ENCODE results near the gene CNOT10. TPM values are rescaled to one million over a fixed set of nuclear protein-coding genes. Genes with fewer than 3 reads are reported as not detected.

Gene CNOT10
- total and polyA plus RNA-seq, 2 donors (not counting 1 experiment from before 2014, with no cell fraction given): 22.6 to 69.0 TPM

DNA sequence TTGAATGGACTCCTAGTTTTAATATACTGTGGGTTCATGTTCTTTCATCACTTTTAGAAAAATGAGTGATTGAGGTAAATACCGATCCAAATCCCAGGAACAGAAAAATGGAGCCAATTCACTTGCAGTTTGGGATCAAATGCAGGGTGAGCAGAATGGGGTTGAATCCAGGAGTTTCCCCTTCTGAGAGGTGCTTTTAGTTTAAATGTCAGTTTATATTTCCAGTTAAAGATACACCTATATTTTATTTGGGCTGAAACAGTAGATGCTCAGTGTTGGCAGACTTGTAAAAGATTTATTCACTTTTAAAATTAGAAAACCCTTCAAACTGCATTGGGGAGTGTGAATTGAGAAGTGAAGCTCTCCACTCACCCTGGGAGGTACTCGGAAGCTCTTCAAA is 135.4 kb downstream of the CNOT10 start:
- H3K9me3 ChIP-seq (ENCODE audit: control extremely low read depth in 1 of 3, control insufficient read depth in 2 of 3, insufficient read depth in 1 of 3, low read length in 2 of 3): no peaks in the 10 kb centered on the region
- no peak overlapping the region for H3K27ac Mint-ChIP-seq
- no peaks in the 10 kb centered on the region for H3K36me3 ChIP-seq (replicated peaks in 1 of 2; ENCODE audit: control extremely low read depth in 1 of 2, control insufficient read depth in 1 of 2, extremely low read depth in 1 of 2, insufficient read depth in 2 of 2, low read length in 1 of 2)
- H3K4me3 ChIP-seq (ENCODE audit: control extremely low read depth in 1 of 5, extremely low read depth in 1 of 5, insufficient read depth in 1 of 5, low read depth in 2 of 5, low read length in 4 of 5): no peak overlapping the region
- ChIA-PET POLR2A (no interaction called here), CTCF (no interaction called here)
- H3K4me3 Mint-ChIP-seq: no peak overlapping the region
- intact Hi-C loops (cut with micrococcal nuclease): no loop called here
- H3K79me2 ChIP-seq (ENCODE audit: control insufficient read depth, insufficient read depth, low read length): no peaks in the 10 kb centered on the region
- peaks cover 0 to 33% (median 13%) of the 10 kb centered on the region in 4 experiments for H3K27me3 ChIP-seq (replicated peaks in 1 of 4; ENCODE audit: control extremely low read depth in 1 of 4, control insufficient read depth in 3 of 4, insufficient read depth in 4 of 4, low read length in 3 of 4)
- H3K27me3 Mint-ChIP-seq: peaks cover 32% of the 10 kb centered on the region
- H2AFZ ChIP-seq (ENCODE audit: insufficient read depth, low read depth, low read length, poor library complexity, severe bottlenecking): no peak overlapping the region
- no CpG with 5 or more reads among the region's 2 CpGs for WGBS (ENCODE audit: insufficient coverage)
- H3K9me3 Mint-ChIP-seq (ENCODE audit: insufficient read depth): no peaks in the 10 kb centered on the region
- ATAC-seq (ENCODE audit: low read depth) (no peak), DNase-seq (no peak)
- H3K9ac ChIP-seq (ENCODE audit: low read length): no peak overlapping the region
- no peak overlapping the region for H3K27ac ChIP-seq (ENCODE audit: low read length in 2 of 2)
- peaks cover 23% of the 10 kb centered on the region for H3K4me1 Mint-ChIP-seq
- H4K20me1 ChIP-seq (ENCODE audit: control insufficient read depth, insufficient read depth, low read length, poor library complexity, severe bottlenecking): no peaks in the 10 kb centered on the region
- peaks cover 14 to 18% of the 10 kb centered on the region in 2 donors for H3K4me1 ChIP-seq (ENCODE audit: control insufficient read depth in 2 of 2, insufficient read depth in 2 of 2, low read length in 2 of 2)
- no peak for TF ChIP-seq EZH2 (IDR thresholded peaks at IDR 0.05; ENCODE audit: borderline replicate concordance, insufficient read depth, low read depth, low read length, poor library complexity, severe bottlenecking)
- TF ChIP-seq, protein P1, sequence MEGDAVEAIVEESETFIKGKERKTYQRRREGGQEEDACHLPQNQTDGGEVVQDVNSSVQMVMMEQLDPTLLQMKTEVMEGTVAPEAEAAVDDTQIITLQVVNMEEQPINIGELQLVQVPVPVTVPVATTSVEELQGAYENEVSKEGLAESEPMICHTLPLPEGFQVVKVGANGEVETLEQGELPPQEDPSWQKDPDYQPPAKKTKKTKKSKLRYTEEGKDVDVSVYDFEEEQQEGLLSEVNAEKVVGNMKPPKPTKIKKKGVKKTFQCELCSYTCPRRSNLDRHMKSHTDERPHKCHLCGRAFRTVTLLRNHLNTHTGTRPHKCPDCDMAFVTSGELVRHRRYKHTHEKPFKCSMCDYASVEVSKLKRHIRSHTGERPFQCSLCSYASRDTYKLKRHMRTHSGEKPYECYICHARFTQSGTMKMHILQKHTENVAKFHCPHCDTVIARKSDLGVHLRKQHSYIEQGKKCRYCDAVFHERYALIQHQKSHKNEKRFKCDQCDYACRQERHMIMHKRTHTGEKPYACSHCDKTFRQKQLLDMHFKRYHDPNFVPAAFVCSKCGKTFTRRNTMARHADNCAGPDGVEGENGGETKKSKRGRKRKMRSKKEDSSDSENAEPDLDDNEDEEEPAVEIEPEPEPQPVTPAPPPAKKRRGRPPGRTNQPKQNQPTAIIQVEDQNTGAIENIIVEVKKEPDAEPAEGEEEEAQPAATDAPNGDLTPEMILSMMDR (IDR thresholded peaks at IDR 0.05): no peak
- no peak overlapping the region for H3K4me2 ChIP-seq (replicated peaks; ENCODE audit: low read depth, low read length, poor library complexity, severe bottlenecking)

DNA sequence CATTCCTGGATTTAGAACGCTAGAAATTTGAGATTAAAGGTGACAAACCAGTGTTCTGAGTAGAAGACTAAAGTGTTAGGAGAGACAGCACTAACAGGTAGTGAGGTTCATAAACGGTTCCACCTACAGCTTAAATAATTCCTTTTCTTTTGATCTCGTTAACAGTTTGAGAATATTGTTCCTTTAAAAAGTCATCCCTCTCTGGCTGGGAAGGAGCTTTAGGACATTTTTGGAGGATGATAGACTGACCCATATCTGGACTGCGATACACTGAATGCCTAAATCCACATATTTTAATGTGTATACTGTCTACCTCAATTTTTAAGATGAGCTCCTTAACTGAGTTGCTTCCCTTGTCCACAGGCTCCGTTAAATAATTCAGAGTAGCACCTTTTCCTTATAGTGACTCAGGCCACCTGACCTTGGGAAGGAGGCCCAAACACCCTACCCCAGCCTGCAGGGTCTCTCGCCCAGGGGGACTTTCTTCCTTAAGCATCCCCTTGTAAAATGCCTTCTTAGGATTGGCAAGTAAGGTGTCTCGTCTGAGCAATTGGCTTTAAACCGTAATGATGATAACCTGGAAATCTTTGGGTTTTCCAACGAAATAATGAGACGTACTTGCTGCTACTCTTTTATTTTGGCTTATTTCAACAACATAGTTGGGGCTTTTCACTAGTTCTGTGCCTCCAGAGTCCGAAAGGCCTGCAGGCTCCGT is 136.1 kb downstream of the CNOT10 start:
- Histone ChIP-seq H3K4me1 (ENCODE audit: control insufficient read depth in 2 of 2, insufficient read depth in 2 of 2, low read length in 2 of 2) (peaks cover 10 to 18% of the 10 kb centered on the region in 2 donors), H3K4me2 (replicated peaks; ENCODE audit: low read depth, low read length, poor library complexity, severe bottlenecking) (no peak overlapping the region), H3K27me3 (replicated peaks in 1 of 4; ENCODE audit: control extremely low read depth in 1 of 4, control insufficient read depth in 3 of 4, insufficient read depth in 4 of 4, low read length in 3 of 4) (peaks cover 0 to 27% (median 11%) of the 10 kb centered on the region in 4 experiments), H4K20me1 (ENCODE audit: control insufficient read depth, insufficient read depth, low read length, poor library complexity, severe bottlenecking) (no peaks in the 10 kb centered on the region), H3K9ac (ENCODE audit: low read length) (no peak overlapping the region), H2AFZ (ENCODE audit: insufficient read depth, low read depth, low read length, poor library complexity, severe bottlenecking) (no peak overlapping the region), H3K36me3 (replicated peaks in 1 of 2; ENCODE audit: control extremely low read depth in 1 of 2, control insufficient read depth in 1 of 2, extremely low read depth in 1 of 2, insufficient read depth in 2 of 2, low read length in 1 of 2) (no peaks in the 10 kb centered on the region), H3K79me2 (ENCODE audit: control insufficient read depth, insufficient read depth, low read length) (no peaks in the 10 kb centered on the region), H3K27ac (ENCODE audit: low read length in 2 of 2) (no peak overlapping the region), H3K4me3 (ENCODE audit: control extremely low read depth in 1 of 5, extremely low read depth in 1 of 5, insufficient read depth in 1 of 5, low read depth in 2 of 5, low read length in 4 of 5) (no peak overlapping the region), H3K9me3 (ENCODE audit: control extremely low read depth in 1 of 3, control insufficient read depth in 2 of 3, insufficient read depth in 1 of 3, low read length in 2 of 3) (no peaks in the 10 kb centered on the region)
- WGBS (ENCODE audit: insufficient coverage): 85% methylated on average over 4 of the region's 12 CpGs
- Mint-ChIP-seq H3K27ac (no peak overlapping the region), H3K4me1 (peaks cover 18% of the 10 kb centered on the region), H3K4me3 (no peak overlapping the region), H3K9me3 (ENCODE audit: insufficient read depth) (no peaks in the 10 kb centered on the region), H3K27me3 (peaks cover 30% of the 10 kb centered on the region)
- DNase-seq (no peak), ATAC-seq (ENCODE audit: low read depth) (no peak)
- CTCF ChIA-PET: no interaction called here
- POLR2A ChIA-PET: no interaction called here
- TF ChIP-seq, protein P1 (IDR thresholded peaks at IDR 0.05): no peak
- no peak for TF ChIP-seq EZH2 (IDR thresholded peaks at IDR 0.05; ENCODE audit: borderline replicate concordance, insufficient read depth, low read depth, low read length, poor library complexity, severe bottlenecking)
- intact Hi-C loops (cut with micrococcal nuclease): no loop called here

Data from B cell (primary cell).